K562 (cell line): ENCODE data around the gene PPIAL4G. TPM values are rescaled to one million over a fixed set of nuclear protein-coding genes. Genes with fewer than 3 reads are reported as not detected.
"Not testable (repeated sequence)": the region's sequence is repeated elsewhere in the genome, so short reads cannot be mapped to it uniquely, and the experiment has no call there.

ENCODE experiments used
- ATAC-seq: fragments of 200-7000 bp; cut with Tn5 transposase; 3 replicates; pipeline ENCODE4 v1.9.1; 2020; ENCODE audit warnings: moderate library complexity
- BruUV-seq: library from RNA; stranded (reverse); fragments of 400-500 nt; replicated peaks from 2 replicates; lab custom pipeline; 2021; lab: Mats Ljungman, UMichigan
- CTCF ChIA-PET: fragments of 300-600 bp; formaldehyde crosslinking; extraction: SDS; loops from one replicate; lab custom pipeline; 2021; ENCODE audit warnings: low intra/inter-chr PET ratio; lab: Yijun Ruan, JAX
- POLR2A ChIA-PET: fragments of 300-600, 350-650 bp; sonication (Branson Sonifier 250); formaldehyde crosslinking; extraction: SDS; loops from one replicate; lab custom pipeline; 2021; ENCODE audit warnings: antibody characterized with exemption, inconsistent platforms; lab: Yijun Ruan, JAX
- DNase-seq, 4 experiments: peaks; one replicate each; pipeline versions ENCODE4 v3.0.0 to v3.0.0-alpha.2; 2011 to 2018; ENCODE audit warnings: low spot score in 3 of 4, mixed read lengths in 3 of 4; ENCODE audit errors: extremely low read depth in 1 of 4
- FAIRE-seq: peaks from 2 replicates; lab custom pipeline; 2011; peaks lifted over from hg19 to GRCh38; lab: Jason Lieb, UNC
- H2AFZ ChIP-seq: 2 replicates; pipeline ENCODE4 v1.6.0; 2011; ENCODE audit warnings: low read depth, low read length, control low read depth, inconsistent platforms
- H3K27ac ChIP-seq: fragments of 200-600 bp; 3 replicates; pipeline ENCODE4 v1.8.0; 2011; ENCODE audit warnings: low read depth, mild to moderate bottlenecking, control low read depth, inconsistent platforms, low read length, moderate library complexity, mixed read lengths; ENCODE audit errors: extremely low read depth
- H3K27me3 ChIP-seq, 2 experiments: fragments of 300-600 bp in 1 of 2; 2 replicates in 1 of 2; 3 replicates in 1 of 2; pipeline versions ENCODE4 v1.6.0 to v1.8.0; 2011; ENCODE audit warnings: inconsistent platforms in 2 of 2, low read length in 2 of 2, mild to moderate bottlenecking in 1 of 2, mixed read lengths in 1 of 2, moderate library complexity in 1 of 2; ENCODE audit not compliant: control insufficient read depth in 2 of 2, insufficient read depth in 2 of 2
- H3K36me3 ChIP-seq: fragments of 300-600 bp; 3 replicates; pipeline ENCODE4 v1.8.0; 2011; ENCODE audit warnings: mild to moderate bottlenecking, low read length, inconsistent platforms; ENCODE audit not compliant: control insufficient read depth, insufficient read depth
- H3K4me1 ChIP-seq, 2 experiments: fragments of 200-600 bp in 1 of 2; replicated peaks in 1 of 2; 2 replicates in 1 of 2; 3 replicates in 1 of 2; pipeline versions ENCODE4 v1.5.1 to v1.8.0; 2011; ENCODE audit warnings: inconsistent platforms in 2 of 2, low read length in 2 of 2, mild to moderate bottlenecking in 1 of 2, mixed read lengths in 1 of 2, moderate library complexity in 1 of 2; ENCODE audit not compliant: control insufficient read depth in 2 of 2, insufficient read depth in 2 of 2
- H3K4me2 ChIP-seq: 2 replicates; pipeline ENCODE4 v1.6.1; 2011; ENCODE audit warnings: low read length, control low read depth, inconsistent platforms, mixed read lengths; ENCODE audit not compliant: insufficient read depth
- H3K4me3 ChIP-seq: fragments of 200-600 bp; sonication (generic), shearing (Covaris generic); 2 replicates; pipeline ENCODE4 v1.5.1; 2016; ENCODE audit warnings: control low read depth, inconsistent platforms
- H3K79me2 ChIP-seq: fragments of 200-600 bp; 3 replicates; pipeline ENCODE4 v1.8.0; 2011; ENCODE audit warnings: low read length, inconsistent platforms; ENCODE audit not compliant: control insufficient read depth, insufficient read depth
- H3K9ac ChIP-seq, 2 experiments: 2 replicates each; pipeline versions ENCODE4 v1.6.0 to v1.6.1; 2011; ENCODE audit warnings: low read depth in 2 of 2, low read length in 2 of 2, control low read depth in 1 of 2, inconsistent platforms in 1 of 2, mild to moderate bottlenecking in 1 of 2, mixed read lengths in 1 of 2; ENCODE audit not compliant: insufficient read depth in 1 of 2
- H3K9me1 ChIP-seq: one replicate; pipeline ENCODE4 v1.6.0; 2011; ENCODE audit warnings: inconsistent platforms, mild to moderate bottlenecking, low read length, moderate library complexity; ENCODE audit not compliant: control insufficient read depth, insufficient read depth
- H3K9me3 ChIP-seq: replicated peaks from 2 replicates; pipeline ENCODE4 v1.5.1; 2011; ENCODE audit warnings: low read depth, low read length, inconsistent platforms; ENCODE audit not compliant: control insufficient read depth, insufficient read depth
- H4K20me1 ChIP-seq: replicated peaks from 2 replicates; pipeline ENCODE4 v1.6.1; 2011; ENCODE audit warnings: low read length, inconsistent platforms, mixed read lengths; ENCODE audit not compliant: control insufficient read depth, insufficient read depth
- WGBS: fragments of 100-300 bp; shearing (Covaris generic); methylation state at CpG from one replicate; pipeline ENCODE4 v1.1.6; 2016; ENCODE audit warnings: low coverage, mixed read lengths; ENCODE audit not compliant: insufficient coverage; ENCODE audit errors: missing lambda C conversion rate; 5-methylcytosine and 5-hydroxymethylcytosine counted together
- in situ Hi-C: fragments of 300-500 bp; cut with MboI; formaldehyde crosslinking; loops from 4 replicates; pipeline ENCODE4 v1.15.0; 2018; ENCODE audit warnings: inconsistent platforms, mixed read lengths
- intact Hi-C: fragments of 100-400 bp; cut with micrococcal nuclease; formaldehyde crosslinking; loops from 2 replicates; pipeline ENCODE4 v1.14.2; 2022
- polyA plus RNA-seq, 8 experiments: library from polyadenylated mRNA; depleted of rRNA in 4 of 8; stranded (reverse) in 5 of 8; unstranded in 3 of 8; fragments of >200 nt; fragmentation: Nextera tagmentation in 2 of 8; fragmentation: Illumina TruSeq in 1 of 8; extraction: Ambion mirVana in 2 of 8; extraction: Trizol in 1 of 8; gene quantifications; 2 replicates each; pipeline versions ENCODE4 v1.2.1 to v1.2.3, GENCODE V29; 2011 to 2014; ENCODE audit warnings: inconsistent platforms in 1 of 8, missing spikeins in 1 of 8
- small RNA-seq: library from RNA; depleted of rRNA; stranded (forward); fragments of <200 nt; gene quantifications from one replicate; pipeline ENCODE3, GENCODE V24; 2014
- total RNA-seq, 7 experiments: library from RNA; depleted of rRNA in 6 of 7; stranded (reverse); fragments of >200 nt in 6 of 7; fragmentation: Illumina TruSeq in 2 of 7; extraction: Trizol in 2 of 7; gene quantifications; 2 replicates each; pipeline versions ENCODE4 v1.2.1 to v1.2.3, GENCODE V29; 2011 to 2021; ENCODE audit warnings: low replicate concordance in 1 of 7

The PPIAL4G gene
- total and polyA plus RNA-seq, 9 of the 15 experiments (the other 6 are each of a cell fraction or from before 2014, with no cell fraction given): not detected

GRCh38 chr1:148432916-148433317 lies 50.2 kb downstream of the PPIAL4G start:
- intact Hi-C loops: loop anchor here (10.0 kb wide), 1 partner anchor 58 kb away; no protein-coding TSS in a partner anchor
- H2AFZ ChIP-seq, CTCF ChIA-PET, H3K4me2 ChIP-seq, H3K9me1 ChIP-seq, H3K9me3 ChIP-seq, H3K4me1 ChIP-seq, H3K79me2 ChIP-seq, POLR2A ChIA-PET, H3K9ac ChIP-seq, H3K36me3 ChIP-seq, BruUV-seq, H3K27ac ChIP-seq, ATAC-seq, H4K20me1 ChIP-seq, H3K4me3 ChIP-seq, FAIRE-seq, DNase-seq: not testable (repeated sequence)
- in situ Hi-C loops: loop anchor here (25.0 kb wide), 1 partner anchor 754 kb away; no protein-coding TSS in a partner anchor
- H3K27me3 ChIP-seq: peaks cover 7 to 10% of the 10 kb centered on the region in 2 experiments; a peak in 3 of 5 replicates
- WGBS: 8% methylated on average over 1 of the region's 1 CpG

Small RNA genes lying within 50 kb of the gene (small RNA-seq; reads per million reads assigned to genes)
- 10.7 reads per million, percentile 95 among the genes with 10 or more reads in this experiment for gene RF00003

Other genes starting within 250 kb of the PPIAL4G start
- gene NBPF14, start 112.7 kb upstream of the PPIAL4G start, total RNA-seq (2014; rRNA removed): 4.8 and 5.2 TPM in 2 replicates
- gene NBPF14, start 112.7 kb upstream of the PPIAL4G start, total RNA-seq (2014; rRNA removed; fragmentation: Illumina TruSeq; extraction: Trizol): 6.5 and 6.7 TPM in 2 replicates
- gene NBPF14, start 112.7 kb upstream of the PPIAL4G start, total RNA-seq (2015; rRNA removed; fragmentation: Illumina TruSeq; extraction: Trizol): 5.7 and 6.5 TPM in 2 replicates
- gene NBPF14, start 112.7 kb upstream of the PPIAL4G start, total RNA-seq (2021): 7.6 and 8.6 TPM in 2 replicates
- 8.9 and 10.6 TPM in 2 replicates for gene NBPF14, start 112.7 kb upstream of the PPIAL4G start, polyA plus RNA-seq (2011; rRNA removed)
- 5.9 and 6.1 TPM in 2 replicates for gene NBPF14, start 112.7 kb upstream of the PPIAL4G start, polyA plus RNA-seq (2014; fragmentation: Illumina TruSeq; extraction: Trizol)
- gene NBPF14, start 112.7 kb upstream of the PPIAL4G start, polyA plus RNA-seq (2014; fragmentation: Nextera tagmentation; extraction: Ambion mirVana): 1 to 10 TPM in 1 of 2 experiments, under 1 TPM in 1; 0.99 to 1.9 TPM
- 3.8 and 4.6 TPM in 2 replicates for gene NBPF14, start 112.7 kb upstream of the PPIAL4G start, polyA plus RNA-seq (2014; rRNA removed)